SU-DHL-6 (cell line): ENCODE measurements around the gene PRKAR1B.

Experiments
- H2AFZ ChIP-seq: fragments of 200-600 bp; sonication (generic); 2 replicates; pipeline ENCODE4 v1.6.1; 2014; ENCODE audit warnings: low read depth, mild to moderate bottlenecking, moderate library complexity, mixed read lengths, antibody characterized with exemption, low read length; ENCODE audit not compliant: severe bottlenecking
- H3F3A ChIP-seq: fragments of 200-600 bp; shearing (Covaris generic); 2 replicates; pipeline ENCODE4 v1.6.0; 2016; ENCODE audit warnings: antibody characterized with exemption, mild to moderate bottlenecking; ENCODE audit not compliant: insufficient read depth
- H3K27ac ChIP-seq: fragments of 200-600 bp; sonication (generic); 2 replicates; pipeline ENCODE4 v1.5.1; 2016; ENCODE audit warnings: low read depth, mild to moderate bottlenecking, low read length, moderate library complexity, mixed read lengths
- H3K27me3 ChIP-seq: fragments of 200-600 bp; sonication (generic), shearing (Covaris generic); 2 replicates; pipeline ENCODE4 v1.6.0; 2014; ENCODE audit warnings: mild to moderate bottlenecking, low read length
- H3K36me3 ChIP-seq: fragments of 200-600 bp; sonication (generic); 2 replicates; pipeline ENCODE4 v1.6.1; 2014; ENCODE audit warnings: mild to moderate bottlenecking, low read length, mixed read lengths
- H3K4me2 ChIP-seq: fragments of 300-600, 200-600 bp; shearing (Covaris generic), sonication (generic); 2 replicates; pipeline ENCODE4 v1.6.0; 2014; ENCODE audit warnings: low read length, low read depth, mild to moderate bottlenecking; ENCODE audit not compliant: poor library complexity, severe bottlenecking
- H3K4me3 ChIP-seq: fragments of 200-600 bp; sonication (generic); 2 replicates; pipeline ENCODE4 v1.5.1; 2014; ENCODE audit warnings: antibody characterized with exemption, low read length, mild to moderate bottlenecking, mixed read lengths; ENCODE audit not compliant: insufficient read depth, poor library complexity, severe bottlenecking
- H3K79me2 ChIP-seq: fragments of 200-600 bp; sonication (generic); 2 replicates; pipeline ENCODE4 v1.6.1; 2014; ENCODE audit warnings: mild to moderate bottlenecking, low read length, moderate library complexity; ENCODE audit not compliant: insufficient read depth
- H3K9ac ChIP-seq: fragments of 200-600 bp; sonication (generic); 2 replicates; pipeline ENCODE4 v1.7.0; 2014; ENCODE audit warnings: mild to moderate bottlenecking, low read length
- H3K9me2 ChIP-seq: fragments of 200-600 bp; sonication (generic); replicated peaks from 2 replicates; pipeline ENCODE4 v1.6.1; 2014; ENCODE audit warnings: low read length; ENCODE audit not compliant: insufficient read depth
- H3K9me3 ChIP-seq: fragments of 200-600 bp; sonication (generic); 2 replicates; pipeline ENCODE4 v1.6.1; 2014; ENCODE audit warnings: low read length, mixed read lengths; ENCODE audit not compliant: insufficient read depth
- H4K20me1 ChIP-seq: fragments of 200-600 bp; sonication (generic); 2 replicates; pipeline ENCODE4 v1.6.1; 2014; ENCODE audit warnings: low read depth, mild to moderate bottlenecking, antibody characterized with exemption, low read length, moderate library complexity, mixed read lengths
- CTCF ChIP-seq: fragments of 200-600 bp; sonication (generic); IDR thresholded peaks from one replicate; pipeline ENCODE4 v1.5.1; 2017; ENCODE audit warnings: antibody characterized with exemption, mild to moderate bottlenecking, low read length, moderate library complexity; ENCODE audit not compliant: insufficient read depth, poor library complexity, severe bottlenecking
- EZH2phosphoT487 ChIP-seq: fragments of 200-600 bp; sonication (generic), shearing (Covaris generic); conservative IDR thresholded peaks from 2 replicates; pipeline ENCODE4 v1.6.1; 2018; ENCODE audit warnings: mild to moderate bottlenecking, antibody characterized with exemption, low read length, moderate library complexity, mixed read lengths

Gene PRKAR1B

DNA sequence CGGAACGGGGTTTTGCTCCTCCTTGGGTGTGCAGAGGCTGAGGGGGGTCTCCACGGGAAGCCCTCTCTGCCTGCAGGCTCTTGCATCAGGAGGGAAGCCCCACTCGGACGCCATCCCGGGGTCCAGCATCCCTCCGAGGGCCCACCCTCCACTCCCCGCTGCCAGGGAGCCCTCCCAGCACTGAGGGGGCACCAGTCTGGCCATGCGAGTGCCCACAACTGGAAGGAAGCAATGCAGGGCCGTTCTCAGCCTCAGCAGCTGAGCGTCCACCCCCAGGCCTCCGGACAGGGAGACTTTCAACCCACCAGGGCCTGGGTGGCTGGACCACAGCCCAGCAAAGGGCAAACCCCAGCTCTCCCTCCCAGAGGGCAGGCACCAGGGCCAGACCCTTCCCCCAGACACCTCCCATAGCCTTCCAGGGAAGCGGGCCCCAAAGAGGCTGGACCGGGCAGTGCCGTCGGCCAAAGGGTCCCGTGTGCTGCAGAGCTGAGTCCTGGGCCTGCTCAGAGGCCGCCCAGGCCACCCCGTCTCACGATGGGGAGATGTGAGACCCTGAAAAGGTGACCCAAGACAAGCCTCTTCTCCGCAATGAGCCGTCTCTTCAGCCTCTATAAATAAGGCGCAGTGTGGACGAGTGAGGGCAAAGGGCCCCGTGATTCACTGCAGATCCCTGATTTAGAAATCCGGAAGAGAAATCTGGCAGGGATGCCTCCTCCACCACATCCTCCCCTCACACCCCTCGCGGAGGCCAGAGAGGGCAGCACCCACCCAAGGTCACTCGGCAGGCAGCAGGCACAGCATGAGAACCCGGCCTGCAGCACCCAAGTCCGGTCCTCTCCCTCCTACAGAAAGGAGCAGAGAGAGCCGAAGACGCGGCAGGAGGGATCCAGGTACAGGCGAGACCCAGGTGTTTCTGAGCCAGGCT, 82.4 kb downstream of the PRKAR1B start:
- Histone ChIP-seq H3K4me2 (no peak overlapping the region), H2AFZ (no peak overlapping the region), H3K79me2 (no peaks in the 10 kb centered on the region)

DNA sequence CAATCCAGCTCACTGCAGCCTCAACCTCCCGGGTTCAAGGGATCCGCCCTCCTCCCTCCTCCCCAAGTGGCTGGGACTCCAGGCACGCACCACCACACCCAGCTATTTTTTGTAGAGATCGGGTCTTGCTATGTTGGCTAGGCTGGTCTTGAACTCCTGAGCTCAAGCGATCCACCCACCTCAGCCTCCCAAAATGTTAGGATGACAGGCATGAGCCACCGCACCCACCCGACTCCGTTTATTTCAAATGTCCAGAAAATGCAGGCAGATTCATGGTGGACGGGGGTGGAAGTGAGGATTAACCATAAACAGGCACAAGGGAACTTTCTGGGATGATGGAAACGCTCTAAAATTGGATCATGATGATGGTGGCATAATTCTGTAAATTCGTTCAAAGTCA, 85.1 kb downstream of the PRKAR1B start:
- no peak overlapping the region for H3K4me2 ChIP-seq
- no peak overlapping the region for H2AFZ ChIP-seq
- H4K20me1 ChIP-seq: no peaks in the 10 kb centered on the region
- H3K36me3 ChIP-seq: no peaks in the 10 kb centered on the region
- H3K4me3 ChIP-seq: no peak overlapping the region
- no peaks in the 10 kb centered on the region for H3K9me2 ChIP-seq
- TF ChIP-seq CTCF (no peak), EZH2phosphoT487 (no peak)
- no peaks in the 10 kb centered on the region for H3F3A ChIP-seq
- H3K27ac ChIP-seq: no peak overlapping the region
- H3K79me2 ChIP-seq: no peaks in the 10 kb centered on the region
- H3K9ac ChIP-seq: no peak overlapping the region
- no peaks in the 10 kb centered on the region for H3K27me3 ChIP-seq
- H3K9me3 ChIP-seq: no peaks in the 10 kb centered on the region

More for the DNA sequence above, 82.4 kb downstream of the PRKAR1B start:
- Histone ChIP-seq H3K27me3 (no peaks in the 10 kb centered on the region), H3K4me3 (no peak overlapping the region), H3K9me3 (no peaks in the 10 kb centered on the region), H4K20me1 (no peaks in the 10 kb centered on the region), H3K9ac (no peak overlapping the region), H3K27ac (no peak overlapping the region), H3F3A (no peaks in the 10 kb centered on the region), H3K36me3 (no peaks in the 10 kb centered on the region), H3K9me2 (no peaks in the 10 kb centered on the region)
- TF ChIP-seq EZH2phosphoT487 (no peak), CTCF (no peak)

- Histone ChIP-seq H3K4me3 (no peak overlapping the region), H3F3A (no peaks in the 10 kb centered on the region), H3K9me3 (no peaks in the 10 kb centered on the region), H3K27ac (no peak overlapping the region), H2AFZ (no peak overlapping the region), H3K9ac (no peak overlapping the region), H3K9me2 (no peaks in the 10 kb centered on the region), H3K36me3 (no peaks in the 10 kb centered on the region), H3K79me2 (no peaks in the 10 kb centered on the region), H3K4me2 (no peak overlapping the region), H4K20me1 (no peaks in the 10 kb centered on the region), H3K27me3 (no peaks in the 10 kb centered on the region)
- TF ChIP-seq CTCF: no peak
- no peak for TF ChIP-seq EZH2phosphoT487
Observed at GRCh38 chr7:641269-641671, 85.8 kb downstream of the PRKAR1B start.
